ENCODE data around the gene MFAP1.

DNA sequence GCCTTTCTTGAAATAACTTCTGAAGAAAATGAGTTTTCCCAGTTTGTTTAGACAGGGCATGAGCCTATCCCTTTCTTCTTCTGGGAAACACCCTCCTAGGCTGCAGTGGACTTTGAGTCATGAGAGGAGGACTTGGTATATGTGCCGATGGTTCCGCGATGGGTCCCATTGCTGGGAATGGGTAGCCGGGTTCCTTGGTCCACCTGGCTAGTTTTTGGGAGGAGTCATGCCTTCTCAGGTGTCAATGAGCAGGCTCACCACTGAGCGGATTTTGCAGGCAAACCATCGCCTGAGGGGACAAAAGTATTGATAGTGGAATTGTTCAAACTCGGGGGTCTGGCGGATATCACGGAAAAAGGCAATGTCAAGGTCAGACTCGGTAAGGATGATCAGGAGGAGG, 49.2 kb upstream of the MFAP1 start:
- TF ChIP-seq ELF4 (IDR thresholded peaks at IDR 0.05) (no peak), FOXM1 (IDR thresholded peaks at IDR 0.05; ENCODE audit: borderline replicate concordance) (no peak), BHLHE40 (IDR thresholded peaks at IDR 0.05; ENCODE audit: borderline replicate concordance) (no peak), SP1 (IDR thresholded peaks at IDR 0.05) (no peak), TARDBP (IDR thresholded peaks at IDR 0.05) (no peak), HDGF (IDR thresholded peaks at IDR 0.05; ENCODE audit: borderline replicate concordance) (no peak), NFRKB (IDR thresholded peaks at IDR 0.05) (no peak), L3MBTL2 (conservative IDR thresholded peaks at IDR 0.05) (no peak), ZNF384 (IDR thresholded peaks at IDR 0.05) (no peak), FOXK2 (IDR thresholded peaks at IDR 0.05) (no peak)

Measured in HEK293T (cell line).